ENCODE measurements around the gene KASH5.
"Not testable (repeated sequence)": the region's sequence is repeated elsewhere in the genome, so short reads cannot be mapped to it uniquely, and the experiment has no call there.

The KASH5 gene

DNA sequence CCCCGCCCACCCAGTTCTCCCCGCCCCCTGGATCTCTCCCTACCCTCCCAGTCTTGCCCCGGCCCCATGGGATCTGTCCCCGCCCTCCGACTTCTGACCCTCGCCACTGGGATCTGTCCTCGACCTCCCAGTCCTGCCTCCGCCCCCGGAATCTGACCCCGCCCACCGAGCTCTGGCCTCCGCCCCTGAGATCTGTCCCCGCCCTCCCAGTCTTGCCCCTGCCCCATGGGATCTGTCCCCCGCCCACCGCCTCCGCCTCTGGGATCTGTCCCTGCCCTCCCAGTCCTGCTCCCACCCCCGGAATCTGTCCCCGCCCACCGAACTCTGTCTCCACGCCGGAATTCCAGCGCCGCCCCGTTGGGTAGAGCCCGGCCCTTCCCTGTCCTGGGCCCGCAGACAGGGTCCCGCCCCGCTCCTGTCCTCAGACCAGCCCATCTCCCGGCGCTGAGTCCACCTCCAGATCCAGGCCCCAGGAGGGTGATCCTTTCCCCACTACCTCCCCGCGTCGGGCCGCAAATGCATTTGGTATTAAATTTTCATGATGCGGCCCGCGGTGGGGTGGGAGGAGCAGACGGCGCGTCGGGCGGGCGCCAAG, 54.8 kb downstream of the KASH5 start:
- peak overlapping the region; percentile 29 for H2AFZ ChIP-seq (ENCODE audit: low read length)
- H3K9me3 ChIP-seq (ENCODE audit: low read length), result no peaks in the 10 kb centered on the region
- H3K36me3 ChIP-seq (ENCODE audit: insufficient read depth, low read length), result peaks cover 13% of the 10 kb centered on the region
- no peaks in the 10 kb centered on the region for H4K20me1 ChIP-seq (ENCODE audit: insufficient read depth, low read length)
- peak overlapping the region; percentile 85 for H3K4me2 ChIP-seq (ENCODE audit: low read length)
- peak overlapping the region; percentile 69 for H3K4me3 ChIP-seq (ENCODE audit: low read depth, low read length, poor library complexity, severe bottlenecking)
- peaks cover 19% of the 10 kb centered on the region for H3K27me3 ChIP-seq (ENCODE audit: insufficient read depth, low read length)
- TF ChIP-seq, protein P1, sequence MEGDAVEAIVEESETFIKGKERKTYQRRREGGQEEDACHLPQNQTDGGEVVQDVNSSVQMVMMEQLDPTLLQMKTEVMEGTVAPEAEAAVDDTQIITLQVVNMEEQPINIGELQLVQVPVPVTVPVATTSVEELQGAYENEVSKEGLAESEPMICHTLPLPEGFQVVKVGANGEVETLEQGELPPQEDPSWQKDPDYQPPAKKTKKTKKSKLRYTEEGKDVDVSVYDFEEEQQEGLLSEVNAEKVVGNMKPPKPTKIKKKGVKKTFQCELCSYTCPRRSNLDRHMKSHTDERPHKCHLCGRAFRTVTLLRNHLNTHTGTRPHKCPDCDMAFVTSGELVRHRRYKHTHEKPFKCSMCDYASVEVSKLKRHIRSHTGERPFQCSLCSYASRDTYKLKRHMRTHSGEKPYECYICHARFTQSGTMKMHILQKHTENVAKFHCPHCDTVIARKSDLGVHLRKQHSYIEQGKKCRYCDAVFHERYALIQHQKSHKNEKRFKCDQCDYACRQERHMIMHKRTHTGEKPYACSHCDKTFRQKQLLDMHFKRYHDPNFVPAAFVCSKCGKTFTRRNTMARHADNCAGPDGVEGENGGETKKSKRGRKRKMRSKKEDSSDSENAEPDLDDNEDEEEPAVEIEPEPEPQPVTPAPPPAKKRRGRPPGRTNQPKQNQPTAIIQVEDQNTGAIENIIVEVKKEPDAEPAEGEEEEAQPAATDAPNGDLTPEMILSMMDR (IDR thresholded peaks at IDR 0.05; ENCODE audit: low read length), result no peak
- no peak for TF ChIP-seq EZH2 (IDR thresholded peaks at IDR 0.05; ENCODE audit: borderline replicate concordance, low read length)
- no peak overlapping the region for H3K27ac ChIP-seq (ENCODE audit: low read depth, low read length, poor library complexity, severe bottlenecking)
- no peaks in the 10 kb centered on the region for H3K79me2 ChIP-seq (ENCODE audit: insufficient read depth, low read length)
- no peaks in the 10 kb centered on the region for H3K9me2 ChIP-seq (ENCODE audit: low read depth, low read length)
- H3K4me1 ChIP-seq (ENCODE audit: insufficient read depth, low read length, severe bottlenecking), result peaks cover 5% of the 10 kb centered on the region
- peak overlapping the region; percentile 72 for H3K9ac ChIP-seq (ENCODE audit: low read length)
- peaks cover 6% of the 10 kb centered on the region for H3F3A ChIP-seq (ENCODE audit: insufficient read depth, low read length)

DNA sequence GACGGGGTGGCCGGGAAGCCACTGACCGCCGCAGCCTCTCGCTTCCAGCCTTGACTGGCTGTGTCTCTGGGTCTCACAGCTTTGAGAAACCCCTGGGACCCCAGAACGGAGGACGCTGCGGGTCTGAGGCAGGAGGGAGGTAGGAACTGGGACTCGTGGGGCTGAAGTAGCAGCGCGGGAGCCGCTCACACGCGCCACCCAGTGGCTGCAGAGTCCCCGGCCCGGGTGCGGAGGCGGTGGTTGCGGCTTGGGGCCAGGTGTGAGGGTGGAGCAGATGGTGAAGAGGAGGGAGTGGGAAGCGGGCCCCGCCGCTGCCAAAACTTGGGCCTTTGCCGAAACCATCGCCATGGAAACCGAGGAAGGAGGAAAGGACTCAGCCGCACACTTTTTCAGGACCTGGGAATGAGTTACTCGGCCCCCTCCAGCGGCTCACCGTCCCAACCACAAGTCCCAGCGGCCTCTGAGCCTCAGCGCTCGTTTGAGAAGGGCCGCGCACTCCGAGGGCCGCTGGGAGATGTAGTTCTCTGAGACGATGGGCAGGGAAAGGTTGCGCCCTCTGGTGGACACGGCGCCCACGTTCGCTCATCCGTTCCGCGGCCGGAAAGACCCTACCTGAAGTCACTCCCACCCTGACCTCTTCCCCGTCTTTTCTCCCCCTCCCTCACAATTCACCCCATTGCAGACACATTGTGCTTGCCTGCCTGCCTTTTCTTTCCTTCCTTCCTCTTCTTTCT, 55.5 kb downstream of the KASH5 start:
- Histone ChIP-seq H3K9me3 (ENCODE audit: low read length) (no peaks in the 10 kb centered on the region), H3K9me2 (ENCODE audit: low read depth, low read length) (no peaks in the 10 kb centered on the region), H3K36me3 (ENCODE audit: insufficient read depth, low read length) (peaks cover 17% of the 10 kb centered on the region), H3K4me2 (ENCODE audit: low read length) (peak overlapping the region; percentile 85), H3K4me1 (ENCODE audit: insufficient read depth, low read length, severe bottlenecking) (peaks cover 5% of the 10 kb centered on the region), H3K27me3 (ENCODE audit: insufficient read depth, low read length) (peaks cover 19% of the 10 kb centered on the region), H2AFZ (ENCODE audit: low read length) (peak overlapping the region; percentile 29), H3F3A (ENCODE audit: insufficient read depth, low read length) (peaks cover 6% of the 10 kb centered on the region), H3K79me2 (ENCODE audit: insufficient read depth, low read length) (no peaks in the 10 kb centered on the region), H3K9ac (ENCODE audit: low read length) (peak overlapping the region; percentile 72), H3K4me3 (ENCODE audit: low read depth, low read length, poor library complexity, severe bottlenecking) (peak overlapping the region; percentile 69), H4K20me1 (ENCODE audit: insufficient read depth, low read length) (no peaks in the 10 kb centered on the region), H3K27ac (ENCODE audit: low read depth, low read length, poor library complexity, severe bottlenecking) (peak overlapping the region; percentile 39)
- TF ChIP-seq, protein P1 (IDR thresholded peaks at IDR 0.05; ENCODE audit: low read length), result peak; percentile 80
- TF ChIP-seq EZH2 (IDR thresholded peaks at IDR 0.05; ENCODE audit: borderline replicate concordance, low read length), result no peak

DNA sequence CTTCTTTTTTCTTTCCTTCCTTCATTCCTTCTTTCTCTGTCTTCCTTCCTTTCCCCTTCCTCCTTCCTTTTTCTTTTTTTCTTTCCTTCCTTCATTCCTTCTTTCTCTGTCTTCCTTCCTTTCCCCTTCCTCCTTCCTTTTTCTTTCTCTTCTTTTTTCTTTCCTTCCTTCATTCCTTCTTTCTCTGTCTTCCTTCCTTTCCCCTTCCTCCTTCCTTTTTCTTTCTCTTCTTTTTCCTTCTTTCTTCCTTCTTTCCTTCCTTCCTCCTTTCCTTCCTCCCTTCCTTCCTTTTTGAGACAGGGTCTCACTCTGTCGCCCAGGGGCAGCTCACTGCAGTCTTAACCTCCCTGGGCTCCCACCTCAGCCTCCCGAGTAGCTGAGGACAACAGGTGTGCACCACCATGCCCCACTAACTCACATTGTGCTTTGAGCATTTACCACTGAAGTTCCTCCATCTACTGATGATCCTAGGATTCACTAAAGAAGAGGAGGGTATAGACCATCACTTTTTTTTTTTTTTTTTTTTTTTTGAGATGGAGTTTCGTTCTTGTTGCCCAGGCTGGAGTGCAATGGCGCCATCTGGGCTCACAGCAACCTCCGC, 56.2 kb downstream of the KASH5 start:
- peak overlapping the region; percentile 69 for H3K4me3 ChIP-seq (ENCODE audit: low read depth, low read length, poor library complexity, severe bottlenecking)
- H3K4me2 ChIP-seq (ENCODE audit: low read length), result peak overlapping the region; percentile 85
- H3K9me3 ChIP-seq (ENCODE audit: low read length); H2AFZ ChIP-seq (ENCODE audit: low read length); H3K9ac ChIP-seq (ENCODE audit: low read length); H3K79me2 ChIP-seq (ENCODE audit: insufficient read depth, low read length); H4K20me1 ChIP-seq (ENCODE audit: insufficient read depth, low read length); H3F3A ChIP-seq (ENCODE audit: insufficient read depth, low read length); H3K27ac ChIP-seq (ENCODE audit: low read depth, low read length, poor library complexity, severe bottlenecking); H3K4me1 ChIP-seq (ENCODE audit: insufficient read depth, low read length, severe bottlenecking); H3K9me2 ChIP-seq (ENCODE audit: low read depth, low read length): not testable (repeated sequence)
- H3K27me3 ChIP-seq (ENCODE audit: insufficient read depth, low read length), result peaks cover 17% of the 10 kb centered on the region
- H3K36me3 ChIP-seq (ENCODE audit: insufficient read depth, low read length), result peaks cover 20% of the 10 kb centered on the region
